Endothelial cell of umbilical vein (primary cell): ENCODE results near the gene ANKMY1.

ENCODE experiments used
- EZH2 ChIP-seq: IDR thresholded peaks from 2 replicates; pipeline ENCODE4 v1.6.1; 2012; ENCODE audit warnings: borderline replicate concordance, low read depth, mild to moderate bottlenecking, moderate library complexity, low read length, inconsistent platforms; ENCODE audit not compliant: severe bottlenecking
- JUN ChIP-seq: IDR thresholded peaks from 2 replicates; pipeline ENCODE4 v1.6.1; 2011; ENCODE audit warnings: borderline replicate concordance, low read depth; ENCODE audit not compliant: insufficient read length, insufficient read depth
- POLR2A ChIP-seq: IDR thresholded peaks from 2 replicates; pipeline ENCODE4 v1.6.1; 2012; ENCODE audit warnings: low read depth, mild to moderate bottlenecking, control low read depth, low read length
- POLR2AphosphoS5 ChIP-seq: IDR thresholded peaks from 2 replicates; pipeline ENCODE4 v1.6.1; 2012; ENCODE audit warnings: low read depth, mild to moderate bottlenecking, control low read depth, low read length, moderate library complexity; ENCODE audit not compliant: insufficient read depth
- TF ChIP-seq, protein P1 (sequence below), 2 donors: IDR thresholded peaks; 1 replicate in 1 of 2; 2 replicates in 1 of 2; pipeline ENCODE4 v1.5.1; 2011; ENCODE audit warnings: low read length in 2 of 2, mild to moderate bottlenecking in 2 of 2, moderate library complexity in 2 of 2, control low read depth in 1 of 2, inconsistent platforms in 1 of 2, low read depth in 1 of 2; ENCODE audit not compliant: insufficient read depth in 1 of 2; ENCODE audit errors: extremely low read depth in 1 of 2
- TF ChIP-seq, protein P2 (sequence below): IDR thresholded peaks from 2 replicates; pipeline ENCODE4 v1.6.1; 2011; ENCODE audit not compliant: insufficient read depth, insufficient read length

DNA sequence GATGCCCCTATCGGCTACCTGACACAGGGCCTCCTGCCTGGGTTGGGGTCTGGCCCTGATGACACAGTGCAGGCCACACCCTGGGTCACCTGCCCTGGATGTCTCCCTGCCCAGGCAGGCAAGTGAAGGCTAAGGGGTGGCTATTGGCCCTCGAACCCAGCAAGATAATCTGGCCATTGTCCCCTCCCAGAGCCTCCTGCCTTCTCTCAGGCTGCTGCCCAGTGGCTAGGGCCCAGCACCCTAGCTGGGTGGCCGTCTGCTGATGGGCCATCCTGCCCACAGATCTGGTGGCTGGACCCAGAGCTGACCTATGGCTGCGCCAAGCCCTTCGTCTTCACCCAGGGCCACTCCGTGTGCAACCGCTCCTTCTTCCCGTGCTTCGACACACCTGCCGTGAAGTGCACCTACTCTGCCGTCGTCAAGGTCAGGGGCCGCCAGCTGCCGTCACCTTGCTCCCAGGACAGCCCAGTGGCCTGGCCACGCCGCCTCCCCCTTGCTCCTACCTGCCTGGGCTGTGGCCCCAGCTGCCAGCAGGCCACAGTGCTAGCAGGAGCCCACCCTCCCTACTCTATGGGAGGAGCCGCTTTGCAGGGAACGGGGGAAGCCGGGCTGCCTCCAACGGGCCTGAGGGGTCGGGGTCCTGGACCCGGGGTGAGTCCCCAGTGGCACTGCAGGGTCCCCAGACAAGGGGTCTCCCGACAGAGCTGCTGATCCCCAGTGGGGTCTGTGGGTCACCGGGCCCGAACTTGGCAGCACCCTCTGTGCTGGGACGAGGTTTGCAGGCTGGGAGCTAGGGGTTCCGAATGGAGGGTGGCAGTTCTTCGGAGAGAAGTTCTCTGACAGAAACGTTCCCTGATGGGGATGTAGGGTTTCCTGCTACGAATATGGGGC, 14.6 kb upstream of the ANKMY1 start:
- TF ChIP-seq, protein P1, sequence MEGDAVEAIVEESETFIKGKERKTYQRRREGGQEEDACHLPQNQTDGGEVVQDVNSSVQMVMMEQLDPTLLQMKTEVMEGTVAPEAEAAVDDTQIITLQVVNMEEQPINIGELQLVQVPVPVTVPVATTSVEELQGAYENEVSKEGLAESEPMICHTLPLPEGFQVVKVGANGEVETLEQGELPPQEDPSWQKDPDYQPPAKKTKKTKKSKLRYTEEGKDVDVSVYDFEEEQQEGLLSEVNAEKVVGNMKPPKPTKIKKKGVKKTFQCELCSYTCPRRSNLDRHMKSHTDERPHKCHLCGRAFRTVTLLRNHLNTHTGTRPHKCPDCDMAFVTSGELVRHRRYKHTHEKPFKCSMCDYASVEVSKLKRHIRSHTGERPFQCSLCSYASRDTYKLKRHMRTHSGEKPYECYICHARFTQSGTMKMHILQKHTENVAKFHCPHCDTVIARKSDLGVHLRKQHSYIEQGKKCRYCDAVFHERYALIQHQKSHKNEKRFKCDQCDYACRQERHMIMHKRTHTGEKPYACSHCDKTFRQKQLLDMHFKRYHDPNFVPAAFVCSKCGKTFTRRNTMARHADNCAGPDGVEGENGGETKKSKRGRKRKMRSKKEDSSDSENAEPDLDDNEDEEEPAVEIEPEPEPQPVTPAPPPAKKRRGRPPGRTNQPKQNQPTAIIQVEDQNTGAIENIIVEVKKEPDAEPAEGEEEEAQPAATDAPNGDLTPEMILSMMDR (IDR thresholded peaks at IDR 0.05; ENCODE audit: extremely low read depth in 1 of 2, insufficient read depth in 1 of 2, low read depth in 1 of 2, low read length in 2 of 2), result no peak
- TF ChIP-seq, protein P2, sequence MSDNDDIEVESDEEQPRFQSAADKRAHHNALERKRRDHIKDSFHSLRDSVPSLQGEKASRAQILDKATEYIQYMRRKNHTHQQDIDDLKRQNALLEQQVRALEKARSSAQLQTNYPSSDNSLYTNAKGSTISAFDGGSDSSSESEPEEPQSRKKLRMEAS, result no peak
- no peak for TF ChIP-seq POLR2A
- no peak for TF ChIP-seq JUN
- TF ChIP-seq POLR2AphosphoS5, result no peak
- TF ChIP-seq EZH2, result no peak
